GM12878 (cell line): ENCODE results near the gene TCAF1. TPM values are rescaled to one million over a fixed set of nuclear protein-coding genes. Genes with fewer than 3 reads are reported as not detected.

Source experiments
- ATAC-seq: fragments of 200-7000 bp; cut with Tn5 transposase; 3 replicates; pipeline ENCODE4 v1.9.1; 2020; ENCODE audit warnings: mild to moderate bottlenecking, moderate library complexity
- BruUV-seq: library from RNA; stranded (reverse); fragments of 400-500 nt; replicated peaks from 2 replicates; lab custom pipeline; 2021; lab: Mats Ljungman, UMichigan
- CTCF ChIA-PET: fragments of 300-600 bp; sonication (Branson Sonifier 250); formaldehyde crosslinking; extraction: SDS; loops from one replicate; lab custom pipeline; 2021; ENCODE audit warnings: inconsistent platforms; lab: Yijun Ruan, JAX
- POLR2A ChIA-PET: fragments of 350-600 bp; formaldehyde crosslinking; extraction: SDS; loops from one replicate; lab custom pipeline; 2021; ENCODE audit warnings: inconsistent platforms; lab: Charles Lee
- RAD21 ChIA-PET: fragments of 300-600 bp; sonication (Branson Sonifier 250); formaldehyde crosslinking; loops from one replicate; lab custom pipeline; 2023; ENCODE audit warnings: antibody characterized with exemption; ENCODE audit not compliant: unreplicated experiment; lab: Charles Lee
- SMC1A ChIA-PET: fragments of 300-600 bp; sonication (Branson Sonifier 250); formaldehyde crosslinking; loops from one replicate; lab custom pipeline; 2023; ENCODE audit not compliant: unreplicated experiment, uncharacterized antibody; lab: Charles Lee
- DNase-seq: peaks from one replicate; pipeline ENCODE4 v3.0.0-alpha.2; 2011; ENCODE audit warnings: low read depth, low spot score
- FAIRE-seq: peaks from 3 replicates; lab custom pipeline; 2011; peaks lifted over from hg19 to GRCh38; lab: Jason Lieb, UNC
- H2AFZ ChIP-seq: 2 replicates; pipeline ENCODE4 v1.6.0; 2011; ENCODE audit warnings: low read depth, low read length, control low read depth; ENCODE audit not compliant: control insufficient read depth
- H3K27ac ChIP-seq: 2 replicates; pipeline ENCODE4 v1.5.1; 2011; ENCODE audit warnings: control low read depth; ENCODE audit not compliant: control insufficient read depth, insufficient read depth
- H3K27me3 ChIP-seq, 2 experiments: replicated peaks in 1 of 2; 2 replicates each; pipeline versions ENCODE4 v1.6.0 to v1.6.1; 2011; ENCODE audit warnings: low read length in 1 of 2; ENCODE audit not compliant: control insufficient read depth in 2 of 2, insufficient read depth in 2 of 2
- H3K36me3 ChIP-seq, 2 experiments: 2 replicates each; pipeline ENCODE4 v1.5.1; 2011; ENCODE audit warnings: low read length in 1 of 2; ENCODE audit not compliant: control insufficient read depth in 2 of 2, insufficient read depth in 2 of 2
- H3K4me1 ChIP-seq: 2 replicates; pipeline ENCODE4 v1.6.1; 2011; ENCODE audit warnings: mild to moderate bottlenecking, low read length, moderate library complexity, mixed read lengths; ENCODE audit not compliant: control insufficient read depth, insufficient read depth
- H3K4me2 ChIP-seq: 2 replicates; pipeline ENCODE4 v1.6.0; 2011; ENCODE audit warnings: control low read depth; ENCODE audit not compliant: control insufficient read depth, insufficient read depth
- H3K4me3 ChIP-seq: fragments of 200-600 bp; sonication (generic); 2 replicates; pipeline ENCODE4 v1.5.1; 2016
- H3K79me2 ChIP-seq: 2 replicates; pipeline ENCODE4 v1.6.0; 2011; ENCODE audit warnings: low read length; ENCODE audit not compliant: control insufficient read depth, insufficient read depth
- H3K9ac ChIP-seq: 2 replicates; pipeline ENCODE4 v1.8.0; 2011; ENCODE audit warnings: low read length, control low read depth, mixed read lengths; ENCODE audit not compliant: control insufficient read depth, insufficient read depth
- H3K9me3 ChIP-seq: replicated peaks from 3 replicates; pipeline ENCODE4 v1.5.1; 2011; ENCODE audit warnings: mild to moderate bottlenecking, low read length; ENCODE audit not compliant: control insufficient read depth, insufficient read depth
- H4K20me1 ChIP-seq: 2 replicates; pipeline ENCODE4 v1.6.0; 2011; ENCODE audit not compliant: control insufficient read depth, insufficient read depth
- FOS ChIP-seq: IDR thresholded peaks from 3 replicates; pipeline ENCODE4 v1.6.1; 2011; ENCODE audit warnings: borderline replicate concordance; ENCODE audit not compliant: insufficient read length; ENCODE audit errors: extremely low read depth
- FOXK2 ChIP-seq: fragments of 450-650 bp; IDR thresholded peaks from 2 replicates; pipeline ENCODE4 v1.6.1; 2017; ENCODE audit warnings: mild to moderate bottlenecking, moderate library complexity
- RCOR1 ChIP-seq: conservative IDR thresholded peaks from 2 replicates; pipeline ENCODE4 v1.6.1; 2012; ENCODE audit warnings: low read depth, low read length, improper control_type of control experiment
- RELB ChIP-seq: fragments of 450-650 bp; IDR thresholded peaks from 2 replicates; pipeline ENCODE4 v1.6.1; 2017; ENCODE audit warnings: low read depth, mild to moderate bottlenecking, moderate library complexity
- YY1 ChIP-seq: IDR thresholded peaks from 2 replicates; pipeline ENCODE4 v1.6.1; 2011; ENCODE audit warnings: low read depth, mild to moderate bottlenecking, low read length
- WGBS: methylation state at CpG from one replicate; pipeline ENCODE4 v1.1.6; 2016; ENCODE audit warnings: low lambda C conversion rate; ENCODE audit not compliant: insufficient replicate concordance, insufficient coverage; ENCODE audit errors: missing lambda C conversion rate; 5-methylcytosine and 5-hydroxymethylcytosine counted together
- in situ Hi-C: fragments of 300-500 bp; cut with MboI; formaldehyde crosslinking; loops from 9 replicates; pipeline ENCODE4 v1.14.3; 2018; ENCODE audit warnings: mixed read lengths
- intact Hi-C: fragments of 100-400 bp; cut with micrococcal nuclease; formaldehyde crosslinking; loops from one replicate; pipeline ENCODE4 v1.14.2; 2022; ENCODE audit not compliant: unreplicated experiment
- polyA plus RNA-seq, 11 experiments: library from polyadenylated mRNA; depleted of rRNA in 4 of 11; unstranded in 6 of 11; stranded (reverse) in 5 of 11; fragments of >200 nt; fragmentation: Nextera tagmentation in 4 of 11; fragmentation: Illumina TruSeq in 1 of 11; extraction: Ambion mirVana in 4 of 11; extraction: Trizol in 1 of 11; gene quantifications; 1 replicate in 1 of 11; 2 replicates in 10 of 11; pipeline versions ENCODE4 v1.2.1 to v1.2.3, GENCODE V29; 2011 to 2016; ENCODE audit warnings: inconsistent platforms in 2 of 11, missing spikeins in 2 of 11, low read depth in 1 of 11
- total RNA-seq, 4 experiments: library from RNA; depleted of rRNA in 3 of 4; stranded (reverse); fragments of >200 nt in 3 of 4; fragmentation: Illumina TruSeq in 1 of 4; extraction: Trizol in 1 of 4; gene quantifications; 2 replicates each; pipeline versions ENCODE4 v1.2.1 to v1.2.3, GENCODE V29; 2013 to 2021

TCAF1 gene
- total and polyA plus RNA-seq, 10 of the 15 experiments (the other 5 are each of a cell fraction or from before 2014, with no cell fraction given): 2.2 to 16.3 (median 8.0) TPM

- no peak overlapping the region for H3K4me3 ChIP-seq
- no peaks in the 10 kb centered on the region for H3K9me3 ChIP-seq
- WGBS: 30% methylated on average over 3 of the region's 3 CpGs
- H3K79me2 ChIP-seq: no peaks in the 10 kb centered on the region
- ChIA-PET CTCF (interaction anchor here (0.6 kb wide), 1 partner anchor 162 kb away, joined by 3 read pairs; no protein-coding TSS in a partner anchor), SMC1A (interaction anchor here (1.6 kb wide), 1 partner anchor 14 kb away, joined by 4 read pairs; no protein-coding TSS in a partner anchor), RAD21 (no interaction called here), POLR2A (no interaction called here)
- ATAC-seq (no peak), DNase-seq (no peak), FAIRE-seq (no peak)
- intact Hi-C loops: no loop called here
- no peak overlapping the region for H3K27ac ChIP-seq
- H3K4me2 ChIP-seq: no peak overlapping the region
- no TSS peak for BruUV-seq
- H3K4me1 ChIP-seq: no peaks in the 10 kb centered on the region
- no peaks in the 10 kb centered on the region for H3K36me3 ChIP-seq
- no peak overlapping the region for H2AFZ ChIP-seq
- no peaks in the 10 kb centered on the region for H4K20me1 ChIP-seq
- in situ Hi-C loops: loop anchor here (25.0 kb wide), 1 partner anchor 477 kb away; no protein-coding TSS in a partner anchor
- no peaks in the 10 kb centered on the region for H3K27me3 ChIP-seq
- no peak overlapping the region for H3K9ac ChIP-seq
- TF ChIP-seq RELB (no peak), FOXK2 (no peak), RCOR1 (no peak), YY1 (no peak), FOS (no peak)
- TF ChIP-seq, all 136 proteins: peak for 0
Observed at GRCh38 chr7:143910473-143911248, 8.7 kb upstream of the TCAF1 start.
